Breast epithelium (tissue), 3 donors: Measurements from ENCODE around the gene FNIP1.

Experiments
- POLR2AphosphoS5 ChIP-seq, 3 donors: sonication (generic); formaldehyde crosslinking; IDR thresholded peaks; one replicate each; pipeline ENCODE4 v1.6.1; 2017; ENCODE audit warnings: antibody characterized with exemption in 3 of 3
- TF ChIP-seq, protein P1 (sequence below), 3 donors: fragments of 450-650 bp; IDR thresholded peaks; one replicate each; pipeline ENCODE4 v1.5.1; 2016 to 2017; ENCODE audit warnings: antibody characterized with exemption in 3 of 3, mild to moderate bottlenecking in 3 of 3, moderate library complexity in 3 of 3

DNA sequence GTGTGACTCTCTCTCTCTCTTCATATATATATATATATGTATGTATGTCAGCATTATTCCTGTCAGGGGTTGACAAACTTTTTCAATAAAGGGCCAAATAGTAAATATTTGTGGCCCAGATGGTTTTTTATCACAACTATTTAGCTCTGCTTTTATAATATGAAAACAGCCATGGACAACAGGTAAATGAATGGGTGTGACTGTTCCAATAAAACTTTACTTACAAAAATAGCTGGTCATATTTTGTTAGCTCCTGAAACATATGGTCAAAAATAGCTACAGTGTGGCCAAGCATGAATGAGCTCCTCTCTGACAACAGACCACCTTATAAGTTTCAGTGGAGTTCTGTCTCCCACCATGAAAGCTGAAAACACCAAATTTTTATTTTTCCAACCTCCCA lies 183.4 kb downstream of the FNIP1 start:
- TF ChIP-seq POLR2AphosphoS5 (IDR thresholded peaks at IDR 0.05) = no peak
- TF ChIP-seq, protein P1, sequence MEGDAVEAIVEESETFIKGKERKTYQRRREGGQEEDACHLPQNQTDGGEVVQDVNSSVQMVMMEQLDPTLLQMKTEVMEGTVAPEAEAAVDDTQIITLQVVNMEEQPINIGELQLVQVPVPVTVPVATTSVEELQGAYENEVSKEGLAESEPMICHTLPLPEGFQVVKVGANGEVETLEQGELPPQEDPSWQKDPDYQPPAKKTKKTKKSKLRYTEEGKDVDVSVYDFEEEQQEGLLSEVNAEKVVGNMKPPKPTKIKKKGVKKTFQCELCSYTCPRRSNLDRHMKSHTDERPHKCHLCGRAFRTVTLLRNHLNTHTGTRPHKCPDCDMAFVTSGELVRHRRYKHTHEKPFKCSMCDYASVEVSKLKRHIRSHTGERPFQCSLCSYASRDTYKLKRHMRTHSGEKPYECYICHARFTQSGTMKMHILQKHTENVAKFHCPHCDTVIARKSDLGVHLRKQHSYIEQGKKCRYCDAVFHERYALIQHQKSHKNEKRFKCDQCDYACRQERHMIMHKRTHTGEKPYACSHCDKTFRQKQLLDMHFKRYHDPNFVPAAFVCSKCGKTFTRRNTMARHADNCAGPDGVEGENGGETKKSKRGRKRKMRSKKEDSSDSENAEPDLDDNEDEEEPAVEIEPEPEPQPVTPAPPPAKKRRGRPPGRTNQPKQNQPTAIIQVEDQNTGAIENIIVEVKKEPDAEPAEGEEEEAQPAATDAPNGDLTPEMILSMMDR (IDR thresholded peaks at IDR 0.05) = no peak
